HuH-7.5 (cell line): Measurements from ENCODE around the gene ALDH1A1.
"Not testable (repeated sequence)": the region's sequence is repeated elsewhere in the genome, so short reads cannot be mapped to it uniquely, and the experiment has no call there.

Source experiments
- DNase-seq: peaks from one replicate; pipeline ENCODE4 v3.0.0; 2011; ENCODE audit warnings: low spot score

Gene ALDH1A1

DNA sequence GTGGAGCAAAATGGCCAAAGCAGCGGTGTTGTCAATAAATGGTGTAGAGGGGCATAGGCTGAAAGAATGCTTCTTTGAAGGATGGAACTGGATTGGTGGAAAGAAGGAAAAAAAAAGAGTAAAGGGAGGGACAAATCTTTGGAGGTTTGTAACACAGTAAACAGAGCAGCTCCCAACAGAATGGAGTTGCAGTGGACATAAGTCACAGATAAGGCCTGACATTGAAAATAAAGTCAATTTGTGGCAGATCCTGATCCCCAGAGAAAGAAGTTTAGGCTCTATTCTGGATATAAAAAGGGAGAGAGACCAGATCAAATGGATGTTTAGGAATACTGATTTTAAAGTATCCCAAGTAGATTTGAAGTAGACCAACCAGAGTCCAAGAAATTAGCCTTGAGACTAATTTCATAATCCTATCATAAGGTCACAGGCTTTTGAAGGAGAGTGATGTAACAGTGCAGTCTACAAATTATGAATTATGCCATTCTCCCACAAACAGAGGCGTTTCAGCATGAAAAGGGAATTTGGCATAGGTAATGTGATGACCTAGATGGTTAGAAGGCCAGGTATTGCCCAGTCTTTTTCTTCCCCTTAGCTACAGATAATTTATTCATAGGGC, 8.9 kb downstream of the ALDH1A1 start:
- no peak for DNase-seq

DNA sequence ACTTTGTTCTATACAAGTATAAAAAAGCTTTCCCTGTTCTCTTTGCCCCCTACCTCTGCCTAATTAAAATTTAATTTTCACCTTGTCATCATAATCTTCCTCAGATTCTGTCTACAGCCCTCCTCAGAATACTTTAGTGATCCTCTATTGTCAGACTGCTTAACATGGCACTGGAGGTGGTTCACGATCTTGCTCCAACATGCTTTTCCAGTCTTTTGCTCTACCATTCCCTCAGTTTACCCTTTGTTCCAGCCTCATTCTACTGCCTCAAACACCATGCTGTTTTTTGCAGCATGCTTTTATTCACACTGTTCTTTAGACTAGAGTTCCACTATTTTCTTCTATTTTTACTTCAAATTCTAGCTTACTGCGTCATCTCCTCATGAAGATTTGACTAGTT, 10.4 kb downstream of the ALDH1A1 start:
- DNase-seq: no peak

DNA sequence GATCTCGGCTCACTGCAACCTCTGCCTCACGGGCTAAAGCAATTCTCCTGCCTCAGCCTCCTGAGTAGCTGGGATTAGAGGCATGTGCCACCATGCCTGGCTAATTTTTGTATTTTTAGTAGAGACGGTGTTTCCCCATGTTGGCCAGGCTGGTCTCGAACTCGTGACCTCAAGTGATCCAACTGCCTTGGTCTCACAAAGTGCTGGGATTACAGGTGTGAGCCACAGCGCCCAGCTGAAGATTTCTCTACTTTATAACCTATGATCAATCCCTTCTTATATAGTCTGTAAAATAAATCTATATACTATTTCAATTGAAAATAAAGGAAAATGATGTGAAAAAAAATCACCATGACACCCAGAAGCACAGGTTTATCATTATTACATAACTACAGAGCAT, 13.3 kb downstream of the ALDH1A1 start:
- DNase-seq: not testable (repeated sequence)

DNA sequence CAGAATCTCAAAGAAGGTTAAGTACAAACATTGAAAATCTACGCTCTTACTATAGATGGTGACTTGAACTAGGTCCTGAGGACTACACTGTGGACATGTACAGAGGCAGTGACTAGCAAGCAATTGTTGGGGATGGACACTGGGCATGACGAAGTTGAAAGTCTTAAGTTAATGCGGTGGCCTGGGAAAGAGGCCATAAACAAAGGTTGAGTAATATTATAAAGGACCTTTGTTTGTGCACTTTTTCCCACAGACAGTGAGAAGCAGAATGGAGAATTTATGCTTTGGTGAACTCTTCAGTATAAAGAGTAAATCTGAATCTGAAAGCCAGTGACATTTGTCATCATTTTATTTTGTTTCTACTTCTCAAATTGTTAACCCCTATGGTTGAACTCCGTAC, 15.3 kb downstream of the ALDH1A1 start:
- DNase-seq: no peak

DNA sequence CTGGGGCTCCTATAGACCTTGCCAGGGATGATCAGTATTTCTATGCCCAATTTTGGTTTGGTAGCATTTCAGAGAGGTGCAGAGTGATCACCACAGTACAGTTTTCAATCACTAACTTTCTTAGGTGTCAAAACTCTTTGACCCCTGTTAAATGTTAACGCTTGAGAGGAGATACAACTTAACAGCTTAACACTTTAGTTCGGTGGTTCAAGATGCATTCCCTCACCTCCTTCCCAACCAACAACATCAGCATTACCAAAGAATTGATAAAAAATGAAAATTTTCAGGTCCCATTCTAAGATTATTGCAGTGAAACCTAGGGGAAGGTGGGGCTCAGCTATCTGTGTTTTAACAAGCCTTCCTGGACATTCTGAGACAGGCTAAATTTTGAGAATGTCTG, 16.2 kb downstream of the ALDH1A1 start:
- no peak for DNase-seq

DNA sequence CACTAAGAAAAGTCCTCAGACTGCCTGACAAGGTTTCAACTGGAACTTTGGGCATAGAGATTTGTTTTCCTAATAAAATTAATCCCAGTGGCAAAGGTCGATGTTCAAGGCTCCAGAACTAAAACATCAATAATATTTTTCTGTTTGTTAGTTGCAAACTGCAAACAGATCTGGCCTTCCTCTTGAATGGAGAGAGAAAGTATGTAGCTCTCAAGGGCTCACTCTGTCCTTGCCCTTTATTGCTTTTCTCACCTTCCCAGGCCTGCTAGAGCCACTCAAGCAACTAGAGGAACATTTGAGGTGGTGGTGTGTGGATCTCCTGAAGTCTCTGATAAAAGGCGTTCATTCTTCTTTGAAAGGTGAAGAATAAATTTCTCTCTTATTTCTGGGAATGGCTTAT, 16.6 kb downstream of the ALDH1A1 start:
- no peak for DNase-seq

DNA sequence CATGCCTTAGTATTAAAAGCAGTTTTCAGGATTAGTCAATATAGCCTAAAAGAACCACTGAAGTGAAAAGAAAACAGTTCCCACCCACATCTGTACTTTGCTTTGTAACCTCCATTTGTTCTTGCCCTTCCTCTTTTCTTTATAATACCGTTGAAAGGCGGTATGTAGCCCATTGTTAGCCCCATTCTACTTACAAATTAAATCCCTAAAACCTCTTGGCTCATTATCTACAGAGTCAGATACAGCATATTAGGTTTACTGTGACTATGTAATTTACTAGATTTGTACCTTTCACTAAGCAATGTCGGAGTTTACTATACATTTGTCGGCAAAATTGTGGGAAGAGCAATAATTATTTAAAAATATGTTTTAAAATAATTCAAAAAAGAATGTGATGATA, 17.3 kb downstream of the ALDH1A1 start:
- no peak for DNase-seq

DNA sequence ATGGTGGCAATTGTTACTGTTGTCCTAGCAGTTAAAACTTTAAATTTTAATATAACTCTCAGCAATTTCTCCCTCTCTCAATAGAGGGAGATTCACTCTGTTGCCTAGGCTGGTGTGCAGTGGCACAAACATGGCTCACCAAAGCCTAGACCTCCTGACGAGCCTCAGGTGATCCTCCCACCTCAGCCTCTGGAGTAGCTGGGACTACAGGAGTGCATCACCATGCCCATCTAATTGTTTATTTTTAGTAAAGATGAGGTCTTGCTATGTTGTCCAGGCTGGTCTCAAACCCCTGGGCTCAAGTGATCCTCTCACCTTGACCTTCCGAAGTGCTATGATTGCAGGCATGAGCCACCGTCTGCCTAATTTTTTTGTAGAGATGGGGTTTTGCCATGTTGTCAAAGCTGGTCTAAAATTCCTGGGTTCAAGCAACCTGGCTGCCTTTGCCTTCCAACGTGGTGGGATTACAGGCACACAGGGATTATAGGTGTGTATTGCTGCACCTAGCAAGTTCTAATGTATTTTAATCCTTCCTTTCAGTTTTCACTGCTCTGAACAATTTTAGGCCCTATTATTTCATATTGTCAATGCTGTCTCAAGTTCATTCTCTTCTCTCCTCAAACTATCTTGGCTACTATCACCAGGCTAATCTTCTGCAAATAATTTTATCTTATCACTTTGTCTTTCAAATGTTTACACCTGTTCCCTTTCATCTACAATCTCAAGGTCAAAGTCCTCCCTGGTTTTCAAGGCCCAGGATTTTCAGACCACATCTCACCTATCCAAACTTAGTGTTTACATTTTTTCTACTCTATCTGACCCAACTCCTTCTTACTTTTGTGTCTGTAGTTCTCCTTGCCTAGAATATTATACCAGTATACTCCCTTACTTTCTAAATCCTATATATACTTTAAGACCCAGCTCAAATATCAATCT, 18.9 kb downstream of the ALDH1A1 start:
- no peak for DNase-seq

DNA sequence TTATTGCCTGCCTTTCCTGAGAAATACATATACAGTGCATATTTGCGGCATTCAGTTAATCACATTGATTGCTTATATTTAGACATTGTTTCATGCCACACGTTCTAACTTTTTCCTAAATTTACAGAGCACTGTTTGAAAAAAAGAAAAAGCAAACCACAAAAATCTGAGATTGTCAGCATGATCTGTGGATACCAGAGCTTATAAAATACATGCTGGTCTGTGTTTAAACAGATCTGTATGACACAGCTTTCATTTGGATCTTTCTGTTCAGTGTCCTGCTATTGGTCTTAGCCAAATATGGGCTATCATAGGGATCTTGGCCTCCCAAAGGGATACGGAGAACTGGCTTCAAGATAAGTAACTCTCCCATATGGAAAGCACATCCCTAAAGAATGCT, 20.2 kb downstream of the ALDH1A1 start:
- no peak for DNase-seq

DNA sequence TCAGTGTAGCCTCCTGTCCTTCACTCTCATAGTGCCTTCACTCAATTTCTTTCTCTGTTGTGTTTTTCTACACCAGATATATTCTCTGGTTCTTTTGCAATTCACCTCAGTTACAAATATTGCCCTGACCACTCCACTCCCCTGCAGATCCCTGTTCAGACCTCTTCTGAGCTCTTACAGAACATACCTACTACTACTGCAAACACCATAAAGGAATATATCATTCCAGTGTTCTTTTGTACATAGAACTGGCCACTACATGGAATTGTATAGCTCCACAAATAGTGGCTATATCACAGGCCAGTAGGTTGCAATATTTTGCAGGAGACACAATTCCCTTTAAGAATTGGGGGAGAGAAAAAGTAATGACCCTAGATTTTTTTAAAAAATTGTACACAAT, 21.0 kb downstream of the ALDH1A1 start:
- DNase-seq: no peak

DNA sequence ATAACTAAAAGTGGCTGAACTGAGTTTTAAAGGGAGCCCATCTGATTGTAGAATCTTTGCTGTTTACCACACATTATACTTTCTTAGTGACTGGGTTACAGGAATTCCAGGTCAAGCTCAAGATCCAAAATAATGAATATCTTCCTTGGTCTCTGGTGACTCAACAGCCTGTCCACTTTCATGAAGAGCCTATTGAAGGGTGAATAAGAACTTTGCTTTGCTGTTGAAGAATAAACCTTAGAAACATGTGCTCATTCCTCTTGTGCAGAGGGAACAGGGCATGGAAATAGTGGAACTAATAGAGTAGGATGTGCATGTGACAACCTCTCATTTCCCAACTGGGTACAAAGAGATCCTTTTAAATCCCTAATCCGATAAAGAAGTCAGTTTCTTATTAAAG, 21.4 kb downstream of the ALDH1A1 start:
- no peak for DNase-seq

DNA sequence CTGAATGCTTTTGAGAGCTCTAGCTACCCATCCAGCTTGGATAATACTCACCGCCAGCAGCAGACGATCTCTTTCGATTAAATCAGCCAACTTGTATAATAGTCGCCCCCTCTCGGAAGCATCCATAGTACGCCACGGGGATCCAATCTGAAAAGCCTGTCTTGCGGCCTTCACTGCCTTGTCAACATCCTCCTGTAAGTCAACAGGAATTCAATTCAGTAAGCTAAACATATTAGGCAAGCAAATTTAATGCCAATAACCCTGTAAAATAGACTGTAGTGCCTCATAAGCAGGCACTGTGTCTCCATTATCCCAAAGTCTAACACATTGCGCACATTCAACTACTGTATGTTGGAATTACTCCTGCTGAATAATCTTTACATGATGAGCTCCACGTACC, 22.0 kb downstream of the ALDH1A1 start:
- no peak for DNase-seq

DNA sequence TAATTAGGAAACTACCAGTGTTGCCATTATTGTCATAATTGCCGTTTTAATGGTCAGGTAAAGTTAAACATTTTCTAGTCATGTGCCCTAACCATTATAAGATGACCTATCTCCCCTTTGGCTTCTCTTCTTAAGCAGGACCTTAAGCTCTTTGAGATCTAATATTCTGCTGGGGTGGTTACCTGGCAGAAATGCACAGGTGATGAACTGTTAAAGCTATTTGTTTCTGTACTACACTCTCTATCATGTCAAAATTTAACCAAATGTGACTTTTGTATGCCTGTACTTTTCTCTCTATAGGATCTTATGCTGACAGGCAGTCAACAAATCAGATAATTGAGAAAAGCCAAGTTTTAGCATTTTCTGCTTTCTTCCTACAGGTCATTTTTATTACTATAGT, 23.3 kb downstream of the ALDH1A1 start:
- DNase-seq: no peak

DNA sequence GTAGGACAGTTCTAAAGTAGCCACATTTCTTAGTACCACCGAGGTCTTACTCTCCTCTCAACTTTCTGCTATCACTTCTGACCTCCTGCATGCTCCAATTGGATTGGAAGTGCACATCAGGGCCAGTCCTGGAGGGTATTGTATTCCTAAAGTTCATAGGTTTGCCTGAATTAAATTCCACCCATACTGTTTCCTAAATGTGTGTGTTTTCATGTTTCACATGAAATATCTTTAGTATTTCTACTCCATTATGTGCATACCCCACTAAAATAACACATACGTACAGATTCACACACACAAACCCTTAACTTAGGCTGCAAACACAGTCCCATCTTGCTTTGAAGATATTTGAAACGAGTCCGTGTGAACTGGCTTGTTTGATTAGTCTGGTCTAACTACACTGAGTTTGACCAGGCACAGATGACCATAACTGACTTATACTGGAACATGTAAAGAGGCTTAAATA, 24.8 kb downstream of the ALDH1A1 start:
- no peak for DNase-seq

DNA sequence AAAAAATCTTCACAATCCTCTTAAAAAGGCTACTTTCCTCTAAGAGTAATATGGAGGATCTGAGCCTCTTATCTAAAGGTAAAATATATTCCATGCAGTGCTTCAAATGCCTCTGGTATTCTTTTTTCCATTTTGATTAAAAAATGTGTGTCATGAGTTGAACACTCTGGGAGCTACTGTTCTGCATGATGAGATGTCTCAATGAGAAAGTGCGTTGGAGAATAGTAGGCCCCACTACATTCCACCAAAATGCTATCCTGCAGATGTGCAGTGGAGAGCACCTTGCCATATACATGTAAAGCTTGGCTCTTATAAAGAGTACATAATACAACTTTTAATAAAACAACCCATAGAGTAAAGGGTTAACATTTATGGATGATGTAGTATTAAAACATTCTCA, 26.3 kb downstream of the ALDH1A1 start:
- DNase-seq: no peak

DNA sequence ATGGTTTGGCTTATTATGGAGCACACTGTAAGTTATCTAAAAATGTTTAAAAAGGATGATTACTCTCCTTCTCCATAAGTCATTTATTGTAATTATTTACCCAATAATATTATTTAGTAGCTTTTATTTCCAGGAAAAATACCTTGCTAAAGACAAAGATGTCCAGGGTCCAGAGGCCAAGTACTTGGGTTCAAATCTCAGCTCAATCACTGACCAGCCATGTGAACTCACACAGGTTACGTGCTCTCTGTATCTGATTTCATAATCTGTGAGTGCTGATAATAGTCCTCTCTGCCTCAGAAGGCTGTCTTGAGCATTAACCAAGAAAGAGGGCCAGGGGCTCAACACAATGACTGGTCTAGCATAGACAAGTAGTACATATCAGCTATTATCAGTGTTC, 27.0 kb downstream of the ALDH1A1 start:
- no peak for DNase-seq

DNA sequence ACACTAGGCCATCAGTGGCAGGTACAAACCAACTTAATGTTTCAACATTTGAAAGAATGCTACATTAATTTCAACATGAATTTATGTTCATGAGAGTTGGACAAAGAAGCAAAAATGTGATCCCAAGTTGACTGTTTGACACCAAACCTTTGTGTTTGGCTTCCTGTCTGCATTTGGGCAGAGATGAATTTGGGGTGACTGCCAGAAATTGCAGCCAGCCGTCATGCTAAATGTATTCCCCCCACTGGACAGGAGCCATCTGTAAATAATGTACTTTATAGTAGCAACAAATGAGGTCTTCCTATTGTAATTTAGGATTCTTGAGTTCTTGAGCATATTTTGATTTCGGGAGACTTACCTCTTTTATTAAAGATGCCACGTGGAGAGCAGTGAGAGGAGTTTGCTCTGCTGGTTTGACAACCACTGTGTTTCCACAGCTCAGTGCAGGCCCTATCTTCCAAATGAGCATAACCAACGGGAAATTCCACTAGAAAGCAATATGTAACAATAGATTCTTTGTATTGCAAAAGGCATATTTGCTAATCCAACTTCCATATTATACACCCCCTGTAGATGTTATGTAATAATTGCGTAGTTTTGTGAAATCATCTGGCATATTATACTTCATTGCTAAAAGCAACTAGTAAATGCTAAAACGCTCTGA, 27.6 kb downstream of the ALDH1A1 start:
- peak; percentile 29 for DNase-seq

DNA sequence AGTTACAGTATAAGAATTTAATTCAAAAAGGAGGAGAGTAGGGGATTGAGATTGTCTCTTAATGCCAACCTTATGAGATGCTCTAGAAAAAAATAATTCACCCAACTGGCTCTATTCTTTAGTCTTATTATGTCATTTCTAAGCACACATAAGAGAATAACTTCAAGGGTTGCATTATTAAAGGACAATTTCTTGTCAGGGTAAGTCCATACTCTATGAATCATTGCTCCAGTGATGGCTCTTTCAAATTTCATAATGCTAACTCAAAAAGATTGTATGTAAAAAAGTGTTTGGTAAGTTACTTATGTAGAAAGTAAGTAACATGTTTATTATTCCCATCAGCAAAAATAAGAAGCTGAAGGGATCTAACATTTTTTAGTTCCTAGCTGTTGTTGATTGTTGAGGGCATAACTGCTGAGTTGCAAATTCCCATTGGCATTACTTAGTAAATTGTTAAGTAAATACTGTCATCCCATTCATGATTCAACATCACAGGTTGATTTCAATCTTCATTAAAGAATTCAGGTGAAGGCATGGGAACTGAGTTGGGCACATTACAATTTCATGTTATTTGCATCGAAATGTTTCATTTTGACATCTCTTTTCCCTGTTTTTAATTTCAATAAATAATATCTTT, 28.6 kb downstream of the ALDH1A1 start:
- no peak for DNase-seq

DNA sequence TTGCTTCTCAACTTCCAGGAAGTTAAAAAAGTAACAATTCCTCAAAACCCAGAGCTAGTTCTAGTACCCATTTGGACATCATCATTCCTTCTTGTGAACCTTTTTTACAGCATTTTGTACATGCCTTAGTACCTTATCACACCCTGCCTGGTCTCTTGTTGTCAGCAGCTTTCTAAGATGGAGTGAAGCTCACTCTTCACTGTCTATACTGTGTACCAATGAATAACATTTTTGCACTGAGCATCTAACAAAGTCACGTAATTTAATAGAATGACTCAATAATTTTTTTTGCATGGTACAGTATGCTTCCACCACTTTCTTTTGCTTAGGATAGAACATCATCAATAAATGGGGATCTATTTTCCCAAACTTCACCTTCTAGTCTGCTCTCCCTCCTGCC, 29.8 kb downstream of the ALDH1A1 start:
- DNase-seq: no peak

DNA sequence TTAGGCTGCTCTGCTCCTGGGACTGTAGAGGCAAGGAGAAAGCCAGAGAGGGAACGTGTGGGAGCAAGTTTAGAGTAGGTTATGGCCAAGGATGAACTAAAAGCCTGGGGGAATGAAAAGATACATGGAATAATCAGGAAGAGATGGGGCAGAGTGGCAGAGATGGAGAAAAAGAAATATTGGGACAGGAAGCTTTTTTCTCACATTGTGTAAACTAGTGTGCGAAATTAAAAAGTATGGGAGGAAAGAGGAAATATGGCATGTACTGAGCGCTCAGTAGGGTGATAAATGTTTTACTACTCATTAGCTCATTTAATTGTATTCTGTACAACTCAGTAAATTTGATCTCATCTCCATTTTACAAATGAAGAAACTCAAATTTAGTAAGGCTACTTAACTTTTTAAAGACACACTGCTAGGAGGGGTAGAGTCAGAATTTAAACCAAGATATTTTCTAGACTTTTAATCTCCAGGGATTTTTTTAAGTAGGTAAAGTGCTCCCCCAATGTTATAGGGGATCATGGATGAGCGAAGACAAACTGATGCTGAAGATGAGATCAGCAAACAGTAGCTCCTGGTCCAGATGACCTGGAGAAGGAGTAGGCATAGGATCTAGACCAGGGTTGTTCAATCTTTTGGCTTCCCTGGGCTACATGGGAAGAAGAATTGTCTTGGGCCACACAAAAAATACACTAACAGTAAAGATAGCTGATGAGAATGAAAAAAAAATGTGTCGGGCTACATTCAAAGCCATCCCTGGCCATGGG, 30.8 kb downstream of the ALDH1A1 start:
- DNase-seq: no peak

DNA sequence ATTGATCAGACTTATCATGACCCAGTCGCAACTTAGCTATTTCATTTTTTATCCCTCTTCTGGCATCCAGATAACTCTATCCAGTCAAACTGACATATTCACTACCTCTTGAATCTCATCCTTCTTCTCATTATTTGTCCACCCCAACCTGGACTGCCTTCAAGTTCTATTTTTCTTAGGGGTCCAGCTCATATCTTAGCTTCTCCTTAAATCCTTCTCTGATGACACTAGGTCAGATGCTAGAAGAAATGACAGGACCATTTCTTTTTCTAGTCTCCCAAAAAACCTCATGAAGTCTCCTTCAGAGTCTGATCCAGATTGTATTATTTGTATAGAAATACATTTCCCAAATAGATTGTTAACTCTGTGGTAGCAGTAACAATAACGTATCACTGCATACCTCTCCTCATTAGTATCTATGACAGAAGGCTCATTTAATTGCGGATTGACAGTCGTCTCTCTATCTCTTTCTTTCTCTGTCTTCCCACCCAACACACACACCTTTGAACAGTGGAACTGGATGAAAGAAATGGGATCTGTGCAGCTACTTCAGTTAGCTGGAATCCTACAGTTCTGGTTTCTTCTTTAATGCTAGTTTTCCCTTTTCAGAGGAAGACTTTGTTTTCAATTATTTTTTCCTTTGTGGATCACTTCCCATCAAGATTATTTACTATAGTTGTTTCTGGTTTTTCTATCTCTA, 33.5 kb downstream of the ALDH1A1 start:
- no peak for DNase-seq
